Skin epidermis (tissue), 12 donors: Measurements from ENCODE around the gene FAM107A.
A peak's percentile ranks its signal among the peaks of the same experiment; 100 is the strongest.
"Not testable (repeated sequence)": the region's sequence is repeated elsewhere in the genome, so short reads cannot be mapped to it uniquely, and the experiment has no call there.

Experiments used
- H3K27ac ChIP-seq, 21 experiments: fragments of 200-600 bp; sonication (generic) in 11 of 21; one replicate each; pipeline ENCODE4 v1.5.0; 2020; ENCODE audit warnings: mild to moderate bottlenecking in 3 of 21, inconsistent platforms in 2 of 21, moderate library complexity in 2 of 21
- H3K4me3 ChIP-seq, 7 experiments: fragments of 200-600 bp; sonication (generic) in 2 of 7; one replicate each; pipeline ENCODE4 v1.5.0; 2020; ENCODE audit warnings: inconsistent platforms in 2 of 7, mild to moderate bottlenecking in 2 of 7, moderate library complexity in 1 of 7

The FAM107A gene

GRCh38 chr3:58551636-58552180 is 25.5 kb downstream of the FAM107A start:
- Histone ChIP-seq H3K4me3 (no peak overlapping the region), H3K27ac (no peak overlapping the region)

GRCh38 chr3:58544541-58544940 is 32.6 kb downstream of the FAM107A start:
- Histone ChIP-seq H3K27ac (no peak overlapping the region), H3K4me3 (no peak overlapping the region)

- no peak overlapping the region for H3K27ac ChIP-seq
- no peak overlapping the region for H3K4me3 ChIP-seq
Observed at GRCh38 chr3:58540176-58540858, 36.9 kb downstream of the FAM107A start.

GRCh38 chr3:58539626-58540025 is 37.6 kb downstream of the FAM107A start:
- H3K27ac ChIP-seq: no peak overlapping the region
- H3K4me3 ChIP-seq: no peak overlapping the region

GRCh38 chr3:58537412-58538301 is 39.5 kb downstream of the FAM107A start:
- Histone ChIP-seq H3K27ac (peak overlapping the region in 16 of 21 experiments; percentile 10 to 82 (median 58)), H3K4me3 (no peak overlapping the region)

GRCh38 chr3:58536501-58537411 is 40.4 kb downstream of the FAM107A start, which contains the start of gene ACOX2:
TSS of gene ACOX2 (minus strand) at chr3:58537190. CDS start at chr3:58535106, 2,084 bp downstream.
- peak within 1 kb of the TSS in 17 of 21 experiments; percentile 10 to 82 (median 63) for H3K27ac ChIP-seq
- H3K4me3 ChIP-seq: peak within 1 kb of the TSS in 2 of 7 experiments; percentile 9 to 16

- Histone ChIP-seq H3K27ac (peak overlapping the region in 11 of 21 experiments; percentile 10 to 82 (median 70)), H3K4me3 (no peak overlapping the region)
Observed at GRCh38 chr3:58535531-58536500, 41.4 kb downstream of the FAM107A start.

GRCh38 chr3:58534592-58535494 is 42.3 kb downstream of the FAM107A start:
- Histone ChIP-seq H3K27ac (no peak overlapping the region), H3K4me3 (no peak overlapping the region)

GRCh38 chr3:58532794-58533220 is 44.4 kb downstream of the FAM107A start:
- no peak overlapping the region for H3K27ac ChIP-seq
- H3K4me3 ChIP-seq: no peak overlapping the region

GRCh38 chr3:58531956-58532355 is 45.2 kb downstream of the FAM107A start:
- H3K4me3 ChIP-seq: no peak overlapping the region
- no peak overlapping the region for H3K27ac ChIP-seq

GRCh38 chr3:58531555-58531954 is 45.6 kb downstream of the FAM107A start:
- Histone ChIP-seq H3K27ac (no peak overlapping the region), H3K4me3 (no peak overlapping the region)

GRCh38 chr3:58530354-58530865 is 46.8 kb downstream of the FAM107A start:
- no peak overlapping the region for H3K27ac ChIP-seq
- H3K4me3 ChIP-seq: no peak overlapping the region

GRCh38 chr3:58529516-58530353 is 47.5 kb downstream of the FAM107A start:
- H3K27ac ChIP-seq: no peak overlapping the region
- no peak overlapping the region for H3K4me3 ChIP-seq

- H3K4me3 ChIP-seq: no peak overlapping the region
- H3K27ac ChIP-seq: no peak overlapping the region
Observed at GRCh38 chr3:58528629-58529028, 48.6 kb downstream of the FAM107A start.

- not testable (repeated sequence) for H3K4me3 ChIP-seq, H3K27ac ChIP-seq
Observed at GRCh38 chr3:58527440-58527839, 49.8 kb downstream of the FAM107A start.

- Histone ChIP-seq H3K4me3 (no peak overlapping the region), H3K27ac (no peak overlapping the region)
Observed at GRCh38 chr3:58526515-58526957, 50.7 kb downstream of the FAM107A start.
